ENCODE results near the gene GAGE12E. TPM values are rescaled to one million over a fixed set of nuclear protein-coding genes. Genes with fewer than 3 reads are reported as not detected.
"Not testable (repeated sequence)": the region's sequence is repeated elsewhere in the genome, so short reads cannot be mapped to it uniquely, and the experiment has no call there.

The GAGE12E gene
- not detected for total RNA-seq

GRCh38 chrX:49550989-49551388 lies at the start of gene GAGE12E:
GAGE12E (plus strand) TSS chrX:49551289; CDS start chrX:49552444, 1,155 bp downstream.
- H3K27ac ChIP-seq; H3K9me3 ChIP-seq; H3K4me1 ChIP-seq; H3K4me3 ChIP-seq; intact Hi-C loops (cut with DNase I; ENCODE audit: low total_unique reads); H3K36me3 ChIP-seq; H3K27me3 ChIP-seq; DNase-seq (ENCODE audit: low spot score in 2 of 2): not testable (repeated sequence)

GRCh38 chrX:49531877-49532276 lies 19.2 kb upstream of the GAGE12E start, which contains the start of gene GAGE12C:
GAGE12C (plus strand) TSS chrX:49532177; CDS start chrX:49533332, 1,155 bp downstream.
- H3K4me1 ChIP-seq; H3K9me3 ChIP-seq; H3K4me3 ChIP-seq; intact Hi-C loops (cut with DNase I; ENCODE audit: low total_unique reads); H3K27me3 ChIP-seq; H3K36me3 ChIP-seq; DNase-seq (ENCODE audit: low spot score in 2 of 2); H3K27ac ChIP-seq: not testable (repeated sequence)

- H3K27me3 ChIP-seq; H3K4me3 ChIP-seq; DNase-seq (ENCODE audit: low spot score in 2 of 2); H3K4me1 ChIP-seq; intact Hi-C loops (cut with DNase I; ENCODE audit: low total_unique reads); H3K27ac ChIP-seq; H3K9me3 ChIP-seq; H3K36me3 ChIP-seq: not testable (repeated sequence)
These were observed 9.7 kb upstream of the GAGE12E start, which contains the start of gene GAGE12D for GRCh38 chrX:49541433-49541832. GAGE12D (plus strand) TSS chrX:49541733; CDS start chrX:49542888, 1,155 bp downstream.

GRCh38 chrX:49560542-49560941 lies 9.5 kb downstream of the GAGE12E start, which contains the start of gene GAGE12F:
GAGE12F (plus strand) TSS chrX:49560842; CDS start chrX:49561997, 1,155 bp downstream.
- H3K27me3 ChIP-seq; H3K36me3 ChIP-seq; H3K4me3 ChIP-seq; H3K27ac ChIP-seq; intact Hi-C loops (cut with DNase I; ENCODE audit: low total_unique reads); H3K9me3 ChIP-seq; DNase-seq (ENCODE audit: low spot score in 2 of 2); H3K4me1 ChIP-seq: not testable (repeated sequence)

- H3K4me3 ChIP-seq; intact Hi-C loops (cut with DNase I; ENCODE audit: low total_unique reads): not testable (repeated sequence)
These were observed 17.6 kb downstream of the GAGE12E start for GRCh38 chrX:49568728-49569127.

GRCh38 chrX:49569152-49569551 lies 18.1 kb downstream of the GAGE12E start:
- DNase-seq (ENCODE audit: low spot score in 2 of 2); H3K4me3 ChIP-seq; H3K27me3 ChIP-seq; H3K9me3 ChIP-seq; H3K36me3 ChIP-seq; H3K27ac ChIP-seq; intact Hi-C loops (cut with DNase I; ENCODE audit: low total_unique reads); H3K4me1 ChIP-seq: not testable (repeated sequence)

More at GRCh38 chrX:49568728-49569127, 17.6 kb downstream of the GAGE12E start:
- DNase-seq (ENCODE audit: low spot score in 2 of 2): peak in 1 of 2 donors; percentile 16
- H3K27me3 ChIP-seq, H3K4me1 ChIP-seq, H3K36me3 ChIP-seq, H3K9me3 ChIP-seq, H3K27ac ChIP-seq: not testable (repeated sequence)

- H3K27me3 ChIP-seq; H3K36me3 ChIP-seq; H3K4me1 ChIP-seq; DNase-seq (ENCODE audit: low spot score in 2 of 2); H3K4me3 ChIP-seq; H3K9me3 ChIP-seq; H3K27ac ChIP-seq; intact Hi-C loops (cut with DNase I; ENCODE audit: low total_unique reads): not testable (repeated sequence)
These were observed 19.0 kb downstream of the GAGE12E start, which contains the start of gene GAGE12G for GRCh38 chrX:49570100-49570499. GAGE12G (plus strand) TSS chrX:49570400; CDS start chrX:49571555, 1,155 bp downstream.

GRCh38 chrX:49579649-49580048 lies 28.6 kb downstream of the GAGE12E start, which contains the start of gene GAGE12H:
GAGE12H (plus strand) TSS chrX:49579949; CDS start chrX:49581104, 1,155 bp downstream.
- H3K4me3 ChIP-seq; H3K4me1 ChIP-seq; intact Hi-C loops (cut with DNase I; ENCODE audit: low total_unique reads); H3K36me3 ChIP-seq; H3K9me3 ChIP-seq; H3K27me3 ChIP-seq; H3K27ac ChIP-seq; DNase-seq (ENCODE audit: low spot score in 2 of 2): not testable (repeated sequence)

GRCh38 chrX:49589196-49589595 lies 38.1 kb downstream of the GAGE12E start, which contains the start of gene GAGE2A:
GAGE2A (plus strand) TSS chrX:49589496; CDS start chrX:49590651, 1,155 bp downstream.
- DNase-seq (ENCODE audit: low spot score in 2 of 2); H3K27ac ChIP-seq; H3K27me3 ChIP-seq; H3K4me3 ChIP-seq; H3K9me3 ChIP-seq; H3K36me3 ChIP-seq; intact Hi-C loops (cut with DNase I; ENCODE audit: low total_unique reads); H3K4me1 ChIP-seq: not testable (repeated sequence)

- H3K4me3 ChIP-seq; H3K36me3 ChIP-seq; H3K4me1 ChIP-seq; H3K27ac ChIP-seq; H3K27me3 ChIP-seq; H3K9me3 ChIP-seq; intact Hi-C loops (cut with DNase I; ENCODE audit: low total_unique reads): not testable (repeated sequence)
- DNase-seq (ENCODE audit: low spot score in 2 of 2): peak in 1 of 2 donors; percentile 48
These were observed 38.8 kb downstream of the GAGE12E start for GRCh38 chrX:49589769-49590478.

GRCh38 chrX:49590488-49590887 lies 39.4 kb downstream of the GAGE12E start:
- H3K27ac ChIP-seq; H3K27me3 ChIP-seq; H3K36me3 ChIP-seq; DNase-seq (ENCODE audit: low spot score in 2 of 2); H3K9me3 ChIP-seq; intact Hi-C loops (cut with DNase I; ENCODE audit: low total_unique reads); H3K4me1 ChIP-seq; H3K4me3 ChIP-seq: not testable (repeated sequence)

- H3K36me3 ChIP-seq; intact Hi-C loops (cut with DNase I; ENCODE audit: low total_unique reads); H3K9me3 ChIP-seq; H3K27me3 ChIP-seq; DNase-seq (ENCODE audit: low spot score in 2 of 2); H3K27ac ChIP-seq; H3K4me1 ChIP-seq; H3K4me3 ChIP-seq: not testable (repeated sequence)
These were observed 47.6 kb downstream of the GAGE12E start, which contains the start of gene GAGE1 for GRCh38 chrX:49598720-49599119. GAGE1 (plus strand) TSS chrX:49599020; CDS start chrX:49600175, 1,155 bp downstream.
